GM21528 (cell line): ENCODE measurements around the gene OSGIN1.

Experiments
- ATAC-seq: cut with Tn5 transposase; IDR thresholded peaks from one replicate; pipeline ENCODE4 v1.9.1; 2021; ENCODE audit warnings: mild to moderate bottlenecking, moderate library complexity; ENCODE audit not compliant: unreplicated experiment, low FRiP score

Gene OSGIN1

DNA sequence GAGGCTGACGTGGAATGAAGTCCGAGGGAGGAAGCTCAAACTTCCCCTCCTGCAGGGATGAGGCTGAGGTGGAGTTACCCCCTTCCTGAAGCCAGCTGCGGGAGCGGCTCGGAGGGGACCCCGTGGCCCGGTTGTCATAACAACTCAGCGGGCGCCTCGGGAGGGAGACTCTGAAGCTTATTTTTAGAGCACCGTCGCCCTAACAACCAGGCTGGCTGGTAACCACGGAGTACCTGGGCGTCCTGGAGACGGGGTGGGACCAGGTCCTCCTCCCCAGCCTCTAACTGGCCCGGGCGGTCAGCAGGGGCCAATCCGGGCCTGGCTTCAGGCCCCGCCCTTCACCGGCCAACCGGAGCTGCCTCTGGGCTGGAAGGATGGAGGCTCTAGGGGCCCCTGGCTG lies 42.7 kb downstream of the OSGIN1 start:
- ATAC-seq = no peak

GRCh38 chr16:83996481-83997252 lies 43.6 kb downstream of the OSGIN1 start:
- no peak for ATAC-seq

DNA sequence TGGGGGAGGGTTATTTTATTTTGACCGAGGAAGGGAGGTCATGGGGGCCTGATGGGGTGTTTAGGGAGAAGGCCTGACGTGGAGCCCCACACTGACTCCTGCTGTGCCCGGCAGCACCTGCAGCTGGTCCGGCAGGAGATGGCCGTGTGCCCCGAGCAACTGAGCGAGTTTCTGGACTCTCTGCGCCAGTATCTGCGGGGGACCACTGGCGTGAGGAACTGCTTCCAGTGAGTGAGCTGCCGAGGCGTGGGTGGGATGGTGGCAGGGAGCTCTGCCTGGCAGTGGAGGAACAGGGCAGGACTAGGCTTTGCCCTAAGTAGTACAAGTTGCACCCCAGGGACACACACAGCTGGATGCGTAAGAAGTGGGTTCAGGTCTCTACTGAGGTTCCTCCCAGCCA lies 45.1 kb downstream of the OSGIN1 start:
- no peak for ATAC-seq

GRCh38 chr16:84000989-84001642 lies 48.1 kb downstream of the OSGIN1 start:
- no peak for ATAC-seq

DNA sequence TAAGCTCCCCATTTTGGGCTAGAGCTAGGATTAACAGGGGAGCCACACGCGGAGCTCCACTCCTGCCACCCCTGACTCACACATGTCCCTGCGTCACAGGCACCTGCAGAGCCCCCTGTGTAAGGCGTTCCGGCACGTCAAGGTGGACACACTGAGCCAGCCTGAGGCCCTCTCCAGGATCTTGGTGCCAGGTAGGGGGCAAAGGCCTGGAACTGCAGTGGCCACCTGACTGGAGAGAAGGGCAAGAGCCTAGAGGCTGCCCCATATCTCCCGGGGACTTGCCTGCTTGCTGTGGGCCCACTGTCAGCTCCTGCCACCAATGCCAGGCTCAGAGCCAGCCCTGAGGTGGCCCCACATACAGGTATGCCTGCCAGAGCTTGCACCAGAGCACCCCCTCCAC lies 48.7 kb downstream of the OSGIN1 start:
- ATAC-seq = no peak

- no peak for ATAC-seq
Measured at GRCh38 chr16:84003038-84003437, 50.0 kb downstream of the OSGIN1 start.

DNA sequence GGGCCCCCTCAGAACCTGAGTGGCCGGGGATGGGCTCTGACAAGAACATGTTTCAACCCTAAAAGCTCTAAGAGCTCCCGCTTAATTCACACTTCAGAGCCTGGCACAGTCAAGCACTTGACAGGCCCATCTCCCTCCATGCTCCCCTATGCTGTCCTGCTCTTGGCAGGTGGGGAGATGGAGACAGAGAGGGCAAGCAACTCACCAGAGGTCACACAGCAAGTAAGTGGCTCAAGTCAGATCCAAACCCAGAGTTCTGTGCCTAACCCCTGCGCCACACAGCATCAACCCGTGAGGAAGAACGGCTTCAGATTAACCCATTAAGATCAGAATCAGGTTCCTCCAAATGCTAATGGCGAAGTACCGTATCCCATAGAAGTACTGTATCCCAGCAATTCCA lies 51.4 kb downstream of the OSGIN1 start:
- ATAC-seq = no peak

GRCh38 chr16:84005391-84005790 lies 52.4 kb downstream of the OSGIN1 start:
- ATAC-seq = no peak

DNA sequence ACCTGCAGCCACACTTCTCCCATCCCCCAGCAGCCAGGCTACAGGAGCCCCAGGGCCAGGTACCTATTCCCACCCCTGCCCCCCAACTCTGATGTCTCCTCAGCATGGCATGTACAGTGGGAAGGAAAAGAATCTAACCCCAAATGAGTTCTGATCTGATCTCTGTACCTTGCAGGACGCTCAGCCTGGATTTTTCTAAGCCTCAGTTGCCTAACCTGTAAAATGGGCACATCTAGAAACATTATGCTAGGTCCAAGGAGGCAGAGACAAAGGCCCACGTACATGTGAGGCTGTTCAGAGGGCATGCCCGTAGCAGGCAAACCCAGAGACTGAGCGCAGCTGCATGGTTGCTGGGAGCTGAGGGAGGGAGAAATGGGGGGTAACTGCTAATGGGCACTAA lies 54.5 kb downstream of the OSGIN1 start:
- no peak for ATAC-seq

DNA sequence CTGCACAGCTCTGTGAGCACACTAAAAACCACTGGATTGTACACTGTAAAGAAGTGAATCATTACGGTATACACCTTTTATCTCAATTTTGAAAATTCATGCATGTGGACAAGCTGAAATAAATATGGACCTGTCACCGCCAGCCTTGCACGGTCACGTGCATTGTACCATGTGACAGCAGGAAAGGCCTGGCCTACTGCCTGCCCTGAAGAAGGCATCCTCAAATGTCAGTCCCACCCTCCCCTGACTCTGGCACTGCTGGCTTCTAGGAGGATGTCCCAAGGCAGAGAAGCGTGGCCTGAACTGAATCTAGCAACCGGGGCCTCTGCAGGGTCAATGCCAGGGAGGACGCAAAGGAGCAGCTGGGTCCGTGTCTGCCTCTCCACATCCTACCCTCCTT lies 54.9 kb downstream of the OSGIN1 start:
- ATAC-seq = no peak

DNA sequence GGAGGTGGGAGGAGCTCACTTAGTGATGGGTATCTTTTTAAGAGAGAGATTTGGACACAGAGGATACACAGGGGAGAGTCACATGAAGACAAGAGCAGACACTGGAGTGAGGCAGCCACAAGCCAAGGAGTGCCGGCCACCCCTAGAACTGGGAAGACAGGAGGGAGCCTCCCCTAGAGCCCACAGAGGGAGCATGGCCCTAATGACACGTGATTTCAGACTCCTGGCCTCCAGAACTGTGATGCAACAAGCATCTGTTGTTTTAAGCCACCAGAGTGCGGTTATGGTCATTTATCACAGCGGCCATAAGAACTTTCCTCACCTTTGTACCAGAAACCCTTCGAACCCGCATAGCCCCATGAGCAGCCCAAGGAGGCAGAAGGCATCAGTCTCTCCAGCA lies 56.2 kb downstream of the OSGIN1 start:
- ATAC-seq = no peak

DNA sequence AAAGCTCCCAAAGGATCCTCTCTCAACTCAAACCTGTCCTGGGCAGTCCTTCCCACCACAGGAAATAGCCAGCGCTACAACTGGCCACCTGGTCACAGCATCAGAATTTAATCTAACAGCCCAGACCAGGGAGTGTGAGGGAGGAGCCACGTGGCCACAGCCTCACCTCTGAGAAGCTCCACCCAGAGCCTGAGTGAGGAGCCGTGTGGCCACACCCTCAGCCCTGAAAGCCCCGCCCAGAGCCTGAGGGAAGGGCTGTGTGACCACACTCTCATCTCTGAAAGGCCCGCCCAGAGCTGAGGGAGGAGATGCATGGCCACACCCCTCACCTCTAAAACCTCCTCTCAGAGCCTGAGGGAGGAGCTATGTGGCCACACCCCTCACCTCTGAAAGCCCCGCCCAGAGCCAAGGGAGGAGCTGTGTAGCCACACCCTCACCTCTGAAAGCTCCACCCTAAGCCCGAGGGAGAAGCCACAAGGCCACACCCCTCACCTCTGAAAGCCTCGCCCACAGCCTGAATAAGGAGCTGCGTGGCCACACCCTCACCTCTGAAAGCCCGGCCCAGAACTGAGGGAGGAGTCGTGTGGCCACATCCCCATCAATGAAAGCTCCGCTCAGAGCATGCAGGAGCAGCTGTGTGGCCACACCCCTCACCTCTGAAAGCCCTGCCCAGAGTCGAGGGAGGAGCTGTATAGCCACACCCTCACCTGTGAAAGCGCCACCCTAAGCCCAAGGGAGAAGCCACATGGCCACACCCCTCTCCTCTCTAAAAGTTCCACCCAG lies 60.9 kb downstream of the OSGIN1 start:
- ATAC-seq = peak; percentile 76

GRCh38 chr16:84014570-84015327 lies 61.7 kb downstream of the OSGIN1 start:
- no peak for ATAC-seq

- ATAC-seq = no peak
Measured at GRCh38 chr16:84015399-84015798, 62.4 kb downstream of the OSGIN1 start.
